ENCODE results near the gene MCM7.

MCM7 gene

GRCh38 chr7:100127866-100128636 is 26.9 kb upstream of the MCM7 start:
- H3K27ac Mint-ChIP-seq = peak overlapping the region; percentile 98
- no peaks in the 10 kb centered on the region for H3K36me3 Mint-ChIP-seq
- no peaks in the 10 kb centered on the region for H3K9me3 Mint-ChIP-seq
- peak overlapping the region; percentile 99 for H3K4me3 Mint-ChIP-seq
- peaks cover 48% of the 10 kb centered on the region for H3K4me1 Mint-ChIP-seq
- H3K27me3 Mint-ChIP-seq = no peaks in the 10 kb centered on the region
- peak; percentile 6 for ATAC-seq

GRCh38 chr7:100126931-100127865 is 26.0 kb upstream of the MCM7 start, which contains the start of gene MBLAC1:
Gene MBLAC1 (plus strand): TSS chr7:100126967. CDS start chr7:100127396, 429 bp downstream.
- Mint-ChIP-seq H3K9me3 (no peaks in the 10 kb centered on the region), H3K27ac (peak within 1 kb of the TSS; percentile 98), H3K4me1 (peaks cover 40% of the 10 kb centered on the region), H3K4me3 (peak within 1 kb of the TSS; percentile 99), H3K27me3 (no peaks in the 10 kb centered on the region), H3K36me3 (no peaks in the 10 kb centered on the region)
- peak; percentile 90 for ATAC-seq

- peak overlapping the region; percentile 99 for H3K4me3 Mint-ChIP-seq
- peak overlapping the region; percentile 98 for H3K27ac Mint-ChIP-seq
- no peaks in the 10 kb centered on the region for H3K27me3 Mint-ChIP-seq
- H3K36me3 Mint-ChIP-seq = no peaks in the 10 kb centered on the region
- H3K9me3 Mint-ChIP-seq = no peaks in the 10 kb centered on the region
- peaks cover 35% of the 10 kb centered on the region for H3K4me1 Mint-ChIP-seq
- ATAC-seq = no peak
These were observed 25.2 kb upstream of the MCM7 start for GRCh38 chr7:100126239-100126930.

GRCh38 chr7:100124301-100125230 is 23.4 kb upstream of the MCM7 start:
- H3K4me1 Mint-ChIP-seq = peaks cover 41% of the 10 kb centered on the region
- no peaks in the 10 kb centered on the region for H3K27me3 Mint-ChIP-seq
- peak overlapping the region; percentile 98 for H3K27ac Mint-ChIP-seq
- H3K9me3 Mint-ChIP-seq = no peaks in the 10 kb centered on the region
- ATAC-seq = no peak
- H3K36me3 Mint-ChIP-seq = no peaks in the 10 kb centered on the region
- H3K4me3 Mint-ChIP-seq = peak overlapping the region; percentile 1

GRCh38 chr7:100122568-100122967 is 21.4 kb upstream of the MCM7 start:
- no peaks in the 10 kb centered on the region for H3K36me3 Mint-ChIP-seq
- H3K9me3 Mint-ChIP-seq = no peaks in the 10 kb centered on the region
- H3K27ac Mint-ChIP-seq = no peak overlapping the region
- H3K4me3 Mint-ChIP-seq = no peak overlapping the region
- H3K27me3 Mint-ChIP-seq = no peaks in the 10 kb centered on the region
- H3K4me1 Mint-ChIP-seq = peaks cover 47% of the 10 kb centered on the region
- ATAC-seq = no peak

- Mint-ChIP-seq H3K4me3 (no peak overlapping the region), H3K27ac (no peak overlapping the region), H3K36me3 (no peaks in the 10 kb centered on the region), H3K4me1 (peaks cover 47% of the 10 kb centered on the region), H3K9me3 (no peaks in the 10 kb centered on the region), H3K27me3 (no peaks in the 10 kb centered on the region)
- ATAC-seq = no peak
These were observed 20.9 kb upstream of the MCM7 start for GRCh38 chr7:100122067-100122466.

GRCh38 chr7:100120733-100121036 is 19.5 kb upstream of the MCM7 start:
- Mint-ChIP-seq H3K27me3 (no peaks in the 10 kb centered on the region), H3K4me3 (peak overlapping the region; percentile 99), H3K27ac (no peak overlapping the region), H3K9me3 (no peaks in the 10 kb centered on the region), H3K36me3 (no peaks in the 10 kb centered on the region), H3K4me1 (peaks cover 39% of the 10 kb centered on the region)
- ATAC-seq = no peak

DNA sequence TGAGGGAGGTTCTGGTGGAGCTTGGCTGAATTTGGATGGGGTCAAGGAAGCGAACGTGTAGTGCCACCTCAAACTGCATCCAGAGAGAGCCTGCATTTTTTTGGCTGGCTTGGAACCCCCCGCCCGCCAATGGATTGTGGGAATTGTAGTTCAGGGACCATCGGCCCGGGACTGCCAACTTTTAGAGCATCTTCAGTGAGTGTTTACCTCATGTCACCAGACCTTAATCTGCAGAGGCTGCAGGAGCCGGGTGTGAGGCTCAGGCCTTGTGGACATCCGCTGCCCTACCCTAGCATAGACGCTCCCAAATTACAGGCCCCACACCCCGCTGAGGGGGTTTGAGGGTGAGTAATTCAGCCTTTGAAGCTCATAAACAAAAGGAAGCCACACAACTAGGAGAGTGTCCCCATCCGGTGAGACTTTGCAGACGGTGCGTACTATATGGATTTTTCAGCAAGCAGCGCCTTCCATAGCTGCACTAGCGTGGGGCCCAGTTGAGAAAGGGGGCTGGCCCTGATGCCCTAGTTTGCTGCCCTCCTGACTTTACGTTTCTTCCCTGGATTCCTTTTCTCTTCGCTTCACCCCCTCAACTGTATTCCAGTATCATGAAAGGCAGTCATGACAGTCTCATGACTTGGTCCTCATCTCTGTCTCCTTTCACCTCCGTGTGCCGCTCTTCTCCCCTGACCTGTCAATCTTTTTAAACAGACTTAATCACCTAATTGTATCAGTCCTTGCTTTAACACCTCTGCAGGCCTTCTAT is 19.0 kb upstream of the MCM7 start:
- peaks cover 36% of the 10 kb centered on the region for H3K4me1 Mint-ChIP-seq
- H3K9me3 Mint-ChIP-seq = no peaks in the 10 kb centered on the region
- no peaks in the 10 kb centered on the region for H3K27me3 Mint-ChIP-seq
- H3K36me3 Mint-ChIP-seq = no peaks in the 10 kb centered on the region
- ATAC-seq = peak; percentile 69
- H3K4me3 Mint-ChIP-seq = peak overlapping the region; percentile 99
- H3K27ac Mint-ChIP-seq = peak overlapping the region; percentile 97

DNA sequence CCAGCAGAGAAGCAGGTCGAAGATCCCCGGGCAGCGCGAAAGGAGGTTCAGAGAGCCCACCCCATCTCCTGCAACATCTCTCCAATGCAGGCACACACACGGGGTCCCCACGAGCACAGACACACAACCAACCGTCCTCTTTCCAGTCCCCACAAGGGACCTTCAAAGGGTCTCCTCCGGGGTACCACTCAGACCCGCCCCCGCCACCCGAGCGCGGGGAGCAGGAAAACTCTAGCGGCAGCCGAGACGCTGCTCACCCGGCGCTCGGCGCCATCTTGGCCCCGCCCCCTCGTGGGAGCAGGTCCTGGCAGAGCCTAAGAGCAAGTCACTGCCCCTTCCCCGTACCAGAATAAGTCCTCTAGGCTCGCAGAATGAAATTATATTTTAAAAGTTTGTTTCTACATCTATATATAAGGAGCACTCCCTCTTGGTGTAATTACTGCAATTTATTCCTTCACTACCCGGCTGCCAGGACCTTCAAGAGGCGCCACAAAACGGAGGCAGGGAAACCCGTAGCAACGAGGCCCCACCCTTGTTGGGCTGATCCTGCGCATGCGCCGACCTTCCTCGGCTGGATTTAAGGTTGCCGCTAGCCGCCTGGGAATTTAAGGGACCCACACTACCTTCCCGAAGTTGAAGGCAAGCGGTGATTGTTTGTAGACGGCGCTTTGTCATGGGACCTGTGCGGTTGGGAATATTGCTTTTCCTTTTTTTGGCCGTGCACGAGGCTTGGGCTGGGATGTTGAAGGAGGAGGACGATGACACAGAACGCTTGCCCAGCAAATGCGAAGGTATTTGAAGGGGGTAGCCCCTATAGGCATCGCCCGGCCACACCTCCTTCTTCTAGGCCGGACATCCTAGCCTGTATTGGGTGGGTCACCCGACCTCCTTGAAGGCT is 18.1 kb upstream of the MCM7 start, which contains the start of the genes CNPY4 and TAF6:
Gene CNPY4 (plus strand): TSS at position 563 of the 898 bp plus-strand sequence. CDS start 111 bp downstream, at position 674.
Gene TAF6 (minus strand): TSS at position 287 of the 898 bp plus-strand sequence. CDS start 5,149 bp downstream, outside the sequence.
- H3K36me3 Mint-ChIP-seq = no peaks in the 10 kb centered on the region
- no peaks in the 10 kb centered on the region for H3K27me3 Mint-ChIP-seq
- peaks cover 28% of the 10 kb centered on the region for H3K4me1 Mint-ChIP-seq
- H3K9me3 Mint-ChIP-seq = no peaks in the 10 kb centered on the region
- ATAC-seq = peak; percentile 91
- peak within 1 kb of the TSS; percentile 97 for H3K27ac Mint-ChIP-seq
- peak within 1 kb of the TSS; percentile 99 for H3K4me3 Mint-ChIP-seq

- peaks cover 31% of the 10 kb centered on the region for H3K4me1 Mint-ChIP-seq
- peak overlapping the region; percentile 99 for H3K4me3 Mint-ChIP-seq
- H3K27me3 Mint-ChIP-seq = no peaks in the 10 kb centered on the region
- peak overlapping the region; percentile 97 for H3K27ac Mint-ChIP-seq
- ATAC-seq = no peak
- H3K36me3 Mint-ChIP-seq = peaks cover 6% of the 10 kb centered on the region
- no peaks in the 10 kb centered on the region for H3K9me3 Mint-ChIP-seq
These were observed 17.3 kb upstream of the MCM7 start for GRCh38 chr7:100118388-100119071.

DNA sequence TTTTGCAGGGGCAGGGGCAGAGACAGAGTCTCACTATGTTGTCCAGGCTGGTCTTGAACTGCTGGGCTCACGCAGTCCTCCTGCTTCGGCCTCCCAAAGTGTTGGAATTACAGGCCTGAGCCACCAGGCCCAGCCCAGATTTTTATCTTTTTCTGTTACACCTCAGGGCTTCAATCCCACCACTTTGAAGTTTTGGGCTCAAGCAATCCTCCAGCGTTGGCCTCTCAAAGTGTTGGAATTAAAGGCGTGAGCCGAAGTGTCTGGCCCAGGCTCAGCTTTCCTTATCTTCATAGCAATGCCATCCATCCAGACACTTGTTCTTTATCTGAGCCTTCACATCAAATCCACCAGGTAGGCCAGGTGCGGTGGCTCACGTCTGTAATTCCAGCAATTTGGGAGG is 13.8 kb upstream of the MCM7 start:
- Mint-ChIP-seq H3K9me3 (no peaks in the 10 kb centered on the region), H3K4me3 (no peak overlapping the region), H3K4me1 (peaks cover 23% of the 10 kb centered on the region), H3K36me3 (peaks cover 34% of the 10 kb centered on the region), H3K27ac (no peak overlapping the region), H3K27me3 (no peaks in the 10 kb centered on the region)
- ATAC-seq = no peak

DNA sequence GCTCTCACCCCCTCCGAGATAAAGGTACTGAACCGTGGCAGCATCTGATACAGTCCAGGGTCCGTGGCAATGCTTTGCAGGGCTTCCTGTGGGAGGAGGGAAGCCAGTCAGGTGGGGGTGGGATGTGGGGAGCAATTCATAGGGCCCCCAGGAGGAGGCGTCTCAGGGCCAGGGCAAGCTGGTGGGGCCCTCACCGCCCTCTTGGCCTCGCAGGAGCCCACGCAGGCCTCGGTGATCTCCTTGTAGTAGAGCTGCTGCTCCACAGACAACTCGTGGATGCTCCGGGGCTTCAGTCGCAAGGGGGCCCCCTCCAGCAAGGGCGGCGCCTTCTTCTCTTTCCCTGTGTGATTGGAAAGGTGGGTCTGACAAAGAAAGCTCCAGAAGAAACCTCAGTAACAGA is 10.7 kb upstream of the MCM7 start:
- Mint-ChIP-seq H3K4me3 (no peak overlapping the region), H3K27me3 (no peaks in the 10 kb centered on the region), H3K27ac (no peak overlapping the region), H3K9me3 (no peaks in the 10 kb centered on the region), H3K4me1 (peaks cover 5% of the 10 kb centered on the region), H3K36me3 (peaks cover 51% of the 10 kb centered on the region)
- no peak for ATAC-seq

Data from stimulated activated memory B cell treated with anti-CD40 and anti-IgM and Interleukin-4, amounts not matched to agents 10 μg/mL and 1 μg/mL and 100 μg/mL, for 72 hours (primary cell).